ENCODE results near the gene RING1. TPM values are rescaled to one million over a fixed set of nuclear protein-coding genes. Genes with fewer than 3 reads are reported as not detected.

The RING1 gene
- total RNA-seq, 4 donors from 2014 or later = 15.0 to 25.3 (median 20.6) TPM

GRCh38 chr6:33169291-33170175, 38.8 kb upstream of the RING1 start:
- DNase-seq (ENCODE audit: extremely low spot score) = no peak
- intact Hi-C loops (cut with DNase I) = no loop called here
- no peak overlapping the region for H3K4me3 ChIP-seq
- peaks cover 0 to 4% (median 0%) of the 10 kb centered on the region in 4 donors for H3K27me3 ChIP-seq
- H3K36me3 ChIP-seq = no peaks in the 10 kb centered on the region
- H3K4me1 ChIP-seq = no peaks in the 10 kb centered on the region
- WGBS = 93% methylated on average over 10 of the region's 10 CpGs
- TF ChIP-seq POLR2AphosphoS5 (IDR thresholded peaks at IDR 0.05) (no peak), CTCF (IDR thresholded peaks at IDR 0.05) (no peak), POLR2A (IDR thresholded peaks at IDR 0.05; ENCODE audit: low read depth) (no peak), EP300 (IDR thresholded peaks at IDR 0.05) (no peak)
- no peak overlapping the region for H3K27ac ChIP-seq (replicated peaks in 1 of 4)
- no peaks in the 10 kb centered on the region for H3K9me3 ChIP-seq

- H3K27me3 ChIP-seq = no peaks in the 10 kb centered on the region
- intact Hi-C loops (cut with DNase I) = no loop called here
- 90% methylated on average over 7 of the region's 9 CpGs for WGBS
Measured at GRCh38 chr6:33170176-33171015, 37.9 kb upstream of the RING1 start.

GRCh38 chr6:33171016-33171879, 37.1 kb upstream of the RING1 start:
- Histone ChIP-seq H3K27ac (replicated peaks in 1 of 4) (no peak overlapping the region), H3K4me1 (no peaks in the 10 kb centered on the region), H3K27me3 (no peaks in the 10 kb centered on the region), H3K9me3 (no peaks in the 10 kb centered on the region), H3K36me3 (no peaks in the 10 kb centered on the region), H3K4me3 (no peak overlapping the region)
- DNase-seq (ENCODE audit: extremely low spot score) = no peak
- intact Hi-C loops (cut with DNase I) = no loop called here
- 74% methylated on average over 5 of the region's 11 CpGs for WGBS
- TF ChIP-seq POLR2AphosphoS5 (IDR thresholded peaks at IDR 0.05) (no peak), POLR2A (IDR thresholded peaks at IDR 0.05; ENCODE audit: low read depth) (no peak), CTCF (IDR thresholded peaks at IDR 0.05) (no peak), EP300 (IDR thresholded peaks at IDR 0.05) (no peak)

More at GRCh38 chr6:33170176-33171015, 37.9 kb upstream of the RING1 start:
- no peak for TF ChIP-seq CTCF (IDR thresholded peaks at IDR 0.05)
- TF ChIP-seq POLR2A (IDR thresholded peaks at IDR 0.05; ENCODE audit: low read depth) = no peak
- no peak for TF ChIP-seq POLR2AphosphoS5 (IDR thresholded peaks at IDR 0.05)
- no peak for TF ChIP-seq EP300 (IDR thresholded peaks at IDR 0.05)
- Histone ChIP-seq H3K9me3 (no peaks in the 10 kb centered on the region), H3K4me1 (no peaks in the 10 kb centered on the region), H3K36me3 (no peaks in the 10 kb centered on the region), H3K4me3 (no peak overlapping the region), H3K27ac (replicated peaks in 1 of 4) (no peak overlapping the region)
- no peak for DNase-seq (ENCODE audit: extremely low spot score)

- no peaks in the 10 kb centered on the region for H3K27me3 ChIP-seq
- no peak overlapping the region for H3K4me3 ChIP-seq
- no peak for DNase-seq (ENCODE audit: extremely low spot score)
- intact Hi-C loops (cut with DNase I) = no loop called here
- WGBS = 78% methylated on average over 8 of the region's 8 CpGs
- TF ChIP-seq POLR2AphosphoS5 (IDR thresholded peaks at IDR 0.05) (no peak), CTCF (IDR thresholded peaks at IDR 0.05) (no peak), EP300 (IDR thresholded peaks at IDR 0.05) (no peak), POLR2A (IDR thresholded peaks at IDR 0.05; ENCODE audit: low read depth) (no peak)
- H3K4me1 ChIP-seq = no peaks in the 10 kb centered on the region
- no peak overlapping the region for H3K27ac ChIP-seq (replicated peaks in 1 of 4)
- no peaks in the 10 kb centered on the region for H3K9me3 ChIP-seq
- H3K36me3 ChIP-seq = no peaks in the 10 kb centered on the region
Measured at GRCh38 chr6:33171880-33172687, 36.2 kb upstream of the RING1 start.
